Prostate gland (tissue), 2 donors: ENCODE measurements around the gene CEP152.

Experiments
- CTCF ChIP-seq, 4 experiments: fragments of 200-600 bp in 2 of 4; fragments of 450-650 bp in 2 of 4; sonication (generic) in 2 of 4; IDR thresholded peaks; 1 replicate in 3 of 4; 2 replicates in 1 of 4; pipeline ENCODE4 v1.5.1; 2016 to 2019; ENCODE audit warnings: antibody characterized with exemption in 4 of 4, mild to moderate bottlenecking in 2 of 4, moderate library complexity in 2 of 4
- POLR2A ChIP-seq: fragments of 450-650 bp; IDR thresholded peaks from one replicate; pipeline ENCODE4 v1.6.1; 2016; ENCODE audit warnings: antibody characterized with exemption, mild to moderate bottlenecking
- POLR2AphosphoS5 ChIP-seq: sonication (generic); formaldehyde crosslinking; IDR thresholded peaks from one replicate; pipeline ENCODE4 v1.6.1; 2017; ENCODE audit warnings: antibody characterized with exemption

GRCh38 chr15:48794697-48795134, 16.2 kb downstream of the CEP152 start:
- no peak for TF ChIP-seq CTCF (IDR thresholded peaks at IDR 0.05)
- no peak for TF ChIP-seq POLR2A
- TF ChIP-seq POLR2AphosphoS5, result no peak
